Activated effector memory CD4-positive, alpha-beta T cell treated with Interleukin-2 at 50 U/mL for 16 hours (primary cell): ENCODE data around the gene SEBOX.
"Not testable (repeated sequence)": the region's sequence is repeated elsewhere in the genome, so short reads cannot be mapped to it uniquely, and the experiment has no call there.

Experiments
- DNase-seq: peaks from one replicate; pipeline ENCODE4 v3.0.0-alpha.2; 2020

SEBOX gene

DNA sequence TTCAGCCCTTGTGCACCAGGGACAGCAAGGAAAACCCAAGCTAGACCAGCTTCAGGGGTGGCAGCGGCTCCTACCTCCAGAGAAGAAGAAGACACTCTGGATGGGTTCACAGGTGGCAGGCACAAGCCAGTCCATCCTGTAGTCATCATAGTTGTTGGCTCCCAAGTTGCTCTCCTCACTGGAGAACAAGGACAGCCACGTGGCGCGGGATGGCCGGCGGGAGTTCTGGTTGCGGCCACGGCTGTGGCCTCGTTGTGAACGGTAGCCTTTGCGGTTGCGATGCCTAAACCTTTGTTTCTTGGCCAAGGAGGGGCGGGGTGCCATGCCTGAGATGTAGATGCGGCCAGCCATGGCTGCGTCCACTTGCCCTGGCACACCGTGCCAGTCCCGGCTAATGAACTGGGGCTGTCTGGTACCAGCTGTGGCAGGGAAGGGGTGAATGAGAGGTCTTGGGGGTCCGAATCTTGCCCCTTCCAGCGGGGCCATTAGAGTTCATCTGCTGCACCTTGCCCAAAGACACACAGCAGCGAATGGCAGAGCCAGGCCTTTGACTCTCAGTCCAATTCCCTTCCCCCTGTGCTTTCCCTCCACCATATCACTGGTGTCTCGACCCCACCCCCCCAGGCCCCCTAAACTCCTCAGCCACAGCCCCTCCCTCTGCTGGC lies 2.8 kb upstream of the SEBOX start:
- DNase-seq: no peak

GRCh38 chr17:28366605-28367004 lies 1.6 kb upstream of the SEBOX start:
- DNase-seq: no peak

DNA sequence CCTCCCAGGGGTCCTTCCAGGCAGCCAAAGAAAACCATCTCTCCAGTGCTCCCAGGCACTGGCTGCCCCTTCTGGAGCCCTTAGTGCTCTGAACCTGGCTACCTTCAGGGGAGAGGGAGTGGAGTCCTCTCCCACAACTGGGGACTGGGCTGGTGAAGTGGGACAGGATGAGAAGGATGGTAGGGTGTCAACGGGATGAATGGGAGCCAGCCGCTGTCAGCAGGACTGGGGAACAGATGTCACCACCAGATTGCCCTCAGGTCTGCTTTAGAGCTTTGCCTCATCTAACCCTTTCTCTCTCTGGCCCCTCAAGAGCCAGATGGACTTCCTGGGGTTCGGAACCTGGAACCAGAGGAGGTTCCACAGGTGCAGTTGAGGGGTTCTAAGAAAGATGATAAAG lies 488 bp upstream of the SEBOX start:
- DNase-seq: no peak

DNA sequence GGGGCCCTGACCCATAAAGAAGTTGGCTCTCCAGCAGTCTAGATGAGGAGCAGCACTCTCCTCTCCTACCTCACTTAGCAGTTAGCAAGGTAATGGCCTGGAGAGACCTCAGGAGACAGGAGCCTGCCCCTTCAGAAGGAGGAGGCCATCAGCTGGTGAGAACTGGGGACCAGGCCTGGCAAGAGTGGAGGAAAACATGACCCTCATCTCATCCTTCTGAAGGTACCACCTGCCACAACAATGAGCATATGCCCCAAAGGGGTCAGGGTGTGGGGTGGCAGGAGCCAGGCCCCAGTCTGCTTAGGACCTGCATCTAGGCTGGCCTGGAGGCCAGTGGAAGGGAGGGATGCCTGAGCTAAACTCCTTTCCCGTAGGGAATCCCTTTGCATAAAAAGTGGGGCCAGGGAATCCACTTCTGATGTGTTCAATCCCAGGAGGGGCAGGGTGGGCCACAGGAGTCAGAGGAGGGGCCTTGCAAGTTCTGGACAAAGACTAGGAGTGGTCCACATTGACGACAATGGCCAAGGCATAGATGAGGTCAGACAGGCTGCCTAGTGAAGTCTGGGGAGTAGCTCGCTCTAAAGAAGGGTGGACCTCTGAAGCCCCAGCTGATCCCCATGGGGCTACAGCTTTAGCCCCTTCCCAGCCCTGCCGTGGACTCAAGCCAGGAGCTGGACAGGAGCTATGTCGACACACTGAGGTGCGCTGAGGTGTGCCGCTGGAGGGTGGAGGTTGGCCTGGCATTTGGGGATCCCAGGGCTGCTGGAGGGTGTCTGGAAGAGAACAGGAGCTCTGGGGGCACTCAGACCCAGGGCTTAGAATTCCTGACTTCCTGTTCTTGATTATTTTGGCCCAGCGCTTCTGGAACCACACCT lies 986 bp downstream of the SEBOX start:
- no peak for DNase-seq

GRCh38 chr17:28363186-28363585 lies 1.8 kb downstream of the SEBOX start:
- DNase-seq: no peak

DNA sequence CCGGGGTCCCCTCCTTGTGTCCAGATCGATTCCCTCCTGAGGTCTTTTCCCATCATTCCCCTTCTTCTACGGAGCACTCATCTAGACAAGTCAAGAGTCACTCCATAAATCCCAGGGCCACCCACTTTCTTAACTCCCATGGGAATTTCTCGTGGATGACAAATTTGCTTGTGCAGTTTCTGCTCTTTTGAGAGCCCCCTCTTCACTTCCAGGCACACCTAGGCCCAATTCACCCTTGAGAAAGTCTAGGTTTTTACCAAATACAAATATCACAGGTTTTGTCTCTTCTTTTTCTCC lies 7.2 kb downstream of the SEBOX start:
- no peak for DNase-seq

GRCh38 chr17:28357061-28357900 lies 7.7 kb downstream of the SEBOX start, which contains the start of gene POLDIP2:
Gene POLDIP2, minus strand, starts transcription at chr17:28357527. Its CDS starts 79 bp downstream, at chr17:28357448.
- peak; percentile 95 for DNase-seq

DNA sequence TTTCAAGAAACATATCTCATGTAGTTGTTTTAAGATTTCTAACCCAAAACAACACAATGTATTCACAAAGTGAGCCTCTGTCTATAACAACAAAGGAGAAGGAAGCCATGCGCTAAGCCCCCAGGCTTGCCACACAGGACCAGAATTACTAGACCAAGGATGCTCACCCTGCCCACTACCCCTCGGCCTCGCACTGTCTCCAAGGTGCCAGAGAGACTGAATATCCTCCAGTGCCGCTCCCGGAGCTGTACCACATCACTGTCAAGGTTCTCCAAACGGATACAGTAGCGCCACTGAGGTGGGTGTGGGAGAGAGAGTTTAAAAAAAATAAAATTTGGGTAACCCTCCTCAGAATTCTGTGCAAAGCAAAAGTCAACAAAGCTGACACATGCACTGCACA lies 14.7 kb downstream of the SEBOX start:
- DNase-seq: no peak

GRCh38 chr17:28348979-28349378 lies 16.0 kb downstream of the SEBOX start:
- no peak for DNase-seq

DNA sequence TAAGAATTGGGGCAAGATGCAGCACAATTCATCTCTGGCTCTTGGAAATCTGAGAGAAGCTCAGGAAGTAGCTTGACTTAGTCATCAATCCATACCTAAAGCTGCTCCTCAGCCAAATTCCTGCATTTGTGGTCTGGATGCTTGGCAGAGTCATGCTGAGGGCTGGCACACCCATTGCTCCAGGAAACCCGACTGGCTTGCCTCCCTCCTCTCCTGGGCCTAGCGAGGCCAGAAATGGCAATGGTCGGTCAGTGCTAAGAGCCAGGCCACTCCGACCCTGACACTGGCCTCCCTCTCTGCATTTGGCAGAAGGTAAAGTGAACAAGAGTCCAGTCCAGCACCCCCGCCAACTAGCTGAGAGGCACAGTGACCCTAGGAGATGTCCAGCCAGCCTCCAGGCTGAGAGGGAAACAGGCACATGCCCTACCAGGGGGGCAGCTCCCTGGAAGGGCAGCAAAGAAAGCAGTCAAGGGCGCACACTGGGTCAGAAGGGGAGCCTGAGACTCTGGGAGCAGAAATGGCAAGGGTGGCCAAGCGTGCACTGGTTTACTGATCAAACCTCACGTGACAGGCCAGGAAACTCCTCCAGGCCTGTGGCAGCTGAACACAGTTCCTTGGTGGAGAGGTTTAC lies 17.6 kb downstream of the SEBOX start:
- no peak for DNase-seq

DNA sequence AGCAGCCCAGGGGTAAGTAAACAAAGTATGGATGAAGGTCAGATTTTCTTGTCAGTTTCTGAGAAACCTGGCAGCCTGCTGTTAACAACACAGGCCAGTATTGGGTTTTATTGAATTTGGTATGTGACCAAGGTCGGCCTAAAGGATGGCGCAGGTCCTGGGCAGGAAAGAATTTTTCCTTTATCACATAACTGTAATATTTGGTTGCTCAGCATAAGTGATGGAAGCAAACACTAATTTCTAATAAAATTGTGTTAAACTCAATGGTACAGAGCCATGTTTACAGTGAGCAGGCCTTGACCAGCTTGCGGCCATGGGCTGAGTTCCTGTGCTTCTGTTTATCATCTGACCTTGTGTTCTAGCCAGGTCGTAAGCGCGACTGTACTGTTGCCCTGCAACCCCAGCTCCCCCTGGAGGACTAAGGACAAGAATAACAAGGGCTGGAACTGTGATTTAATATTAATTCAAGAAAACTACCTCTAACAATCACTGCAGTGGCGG lies 18.2 kb downstream of the SEBOX start:
- no peak for DNase-seq

DNA sequence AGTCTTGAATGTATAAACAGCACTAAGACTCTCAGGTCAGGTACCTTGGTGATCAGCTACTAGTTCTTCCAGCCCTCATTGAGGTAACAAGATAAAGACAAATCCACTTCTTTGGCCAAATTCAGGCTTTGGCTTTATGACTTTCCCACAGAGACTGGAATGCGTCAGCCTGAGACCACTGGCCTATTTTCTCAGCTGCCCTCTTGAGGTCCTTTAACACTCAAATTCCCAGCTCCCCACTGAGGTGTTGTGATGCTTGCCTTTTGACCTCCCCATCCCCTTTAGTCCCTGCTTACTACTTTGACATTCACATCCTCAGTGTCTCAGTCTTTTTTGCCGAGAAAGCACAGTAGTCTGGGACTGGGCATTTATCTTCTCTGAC lies 18.8 kb downstream of the SEBOX start:
- DNase-seq: no peak

- DNase-seq: no peak
These were observed 19.4 kb downstream of the SEBOX start for GRCh38 chr17:28345419-28346198.

DNA sequence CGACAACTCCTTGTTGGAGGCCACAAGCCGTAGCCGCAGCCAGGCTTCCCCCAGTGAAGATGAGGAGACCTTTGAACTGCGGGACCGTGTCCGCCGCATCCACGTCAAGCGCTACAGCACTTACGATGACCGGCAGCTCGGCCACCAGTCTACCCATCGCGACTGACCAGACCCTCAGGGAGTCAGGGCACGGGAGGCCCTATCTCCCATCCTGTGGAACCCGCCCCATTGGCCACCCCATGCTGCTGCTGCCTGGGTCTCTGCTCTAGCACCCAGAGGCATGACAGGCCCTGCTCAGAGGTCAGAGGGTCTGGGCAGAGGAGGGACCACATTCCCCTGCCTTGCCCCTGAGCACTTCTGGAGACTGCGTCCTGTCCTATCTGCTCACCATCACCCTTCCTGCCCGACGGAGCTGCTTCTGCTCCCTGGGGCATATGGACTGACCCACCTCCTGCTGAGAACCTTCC lies 20.5 kb downstream of the SEBOX start:
- no peak for DNase-seq

DNA sequence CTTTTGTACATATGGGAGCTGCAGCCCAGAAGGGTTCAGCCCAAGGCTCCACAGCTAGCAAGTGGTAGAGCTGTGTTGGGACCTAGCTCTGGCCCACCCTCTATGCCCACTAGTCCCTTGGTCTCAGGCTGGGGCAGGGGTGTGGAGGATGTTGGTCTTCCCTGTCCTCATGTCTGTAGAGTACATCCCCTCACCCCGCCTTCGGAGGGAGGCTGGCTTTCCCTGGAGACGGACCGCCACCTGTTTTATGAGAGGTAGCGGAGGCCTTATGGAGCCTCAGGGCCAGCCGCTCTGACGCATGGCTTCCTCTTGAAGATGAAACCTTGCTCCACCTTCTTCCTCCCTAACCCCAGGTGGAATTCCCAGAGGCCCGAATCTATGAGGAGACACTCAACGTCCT lies 21.0 kb downstream of the SEBOX start:
- no peak for DNase-seq

DNA sequence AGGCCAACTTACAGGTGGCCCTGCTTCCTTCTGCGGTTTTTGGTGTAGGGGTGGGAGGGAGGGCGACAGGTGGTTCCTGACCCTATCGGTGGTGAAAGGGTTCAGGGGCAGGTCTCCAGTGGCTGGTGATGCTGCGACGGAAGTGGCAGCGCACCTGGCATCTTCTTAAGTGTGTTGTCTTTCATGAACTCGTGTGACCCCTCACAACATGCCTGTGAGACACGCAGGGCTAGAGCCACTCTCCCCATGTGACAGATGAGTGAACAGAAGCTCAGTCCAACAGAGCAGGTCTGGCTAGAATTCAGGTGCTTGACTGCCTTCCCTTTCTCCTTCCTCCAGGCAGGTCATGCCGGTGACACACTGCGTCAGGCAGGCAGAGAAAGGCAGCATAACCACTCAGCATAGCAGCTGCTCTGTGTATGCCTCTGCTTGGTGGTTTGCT lies 21.5 kb downstream of the SEBOX start:
- no peak for DNase-seq

GRCh38 chr17:28342313-28342712 lies 22.7 kb downstream of the SEBOX start:
- no peak for DNase-seq

GRCh38 chr17:28341516-28341915 lies 23.5 kb downstream of the SEBOX start:
- DNase-seq: no peak

GRCh38 chr17:28340374-28340773 lies 24.6 kb downstream of the SEBOX start:
- no peak for DNase-seq

GRCh38 chr17:28339431-28339830 lies 25.6 kb downstream of the SEBOX start:
- DNase-seq: no peak

GRCh38 chr17:28338769-28339212 lies 26.2 kb downstream of the SEBOX start:
- DNase-seq: not testable (repeated sequence)
